Loucy (cell line): ENCODE data around the gene TMEM131.

Experiments
- H2AFZ ChIP-seq: fragments of 200-600 bp; sonication (generic); 2 replicates; pipeline ENCODE4 v1.6.0; 2016; ENCODE audit warnings: antibody characterized with exemption, mild to moderate bottlenecking, low read length, moderate library complexity
- H3F3A ChIP-seq: fragments of 200-600 bp; 2 replicates; pipeline ENCODE4 v1.6.0; 2016; ENCODE audit warnings: antibody characterized with exemption, low read depth, mild to moderate bottlenecking
- H3K27me3 ChIP-seq: fragments of 200-600 bp; sonication (generic); 2 replicates; pipeline ENCODE4 v1.6.1; 2014; ENCODE audit warnings: low read length, mild to moderate bottlenecking; ENCODE audit not compliant: insufficient read depth, poor library complexity, severe bottlenecking
- H3K36me3 ChIP-seq: fragments of 200-600 bp; sonication (generic); 2 replicates; pipeline ENCODE4 v1.6.1; 2016; ENCODE audit warnings: low read length; ENCODE audit not compliant: insufficient read depth
- H3K4me1 ChIP-seq: fragments of 200-600 bp; sonication (generic); 2 replicates; pipeline ENCODE4 v1.5.1; 2014; ENCODE audit warnings: low read length, mild to moderate bottlenecking; ENCODE audit not compliant: insufficient read depth, poor library complexity, severe bottlenecking
- H3K4me2 ChIP-seq: fragments of 200-600 bp; sonication (generic); 2 replicates; pipeline ENCODE4 v1.6.0; 2014; ENCODE audit warnings: antibody characterized with exemption, low read length, low read depth, mild to moderate bottlenecking; ENCODE audit not compliant: poor library complexity, severe bottlenecking
- H3K4me3 ChIP-seq: fragments of 200-600 bp; sonication (generic); 2 replicates; pipeline ENCODE4 v1.5.1; 2014; ENCODE audit warnings: low read length, mild to moderate bottlenecking, mixed read lengths; ENCODE audit not compliant: poor library complexity, severe bottlenecking
- H3K79me2 ChIP-seq: fragments of 200-600 bp; sonication (generic); 2 replicates; pipeline ENCODE4 v1.6.1; 2014; ENCODE audit warnings: low read length; ENCODE audit not compliant: insufficient read depth
- H3K9ac ChIP-seq: fragments of 200-600 bp; sonication (generic); 2 replicates; pipeline ENCODE4 v1.6.0; 2014; ENCODE audit warnings: mild to moderate bottlenecking, low read depth, low read length, moderate library complexity; ENCODE audit not compliant: poor library complexity, severe bottlenecking
- H3K9me2 ChIP-seq: fragments of 200-600 bp; sonication (generic); replicated peaks from 2 replicates; pipeline ENCODE4 v1.6.1; 2016; ENCODE audit warnings: low read depth, low read length, mixed read lengths
- H3K9me3 ChIP-seq: fragments of 200-600 bp; sonication (generic); 2 replicates; pipeline ENCODE4 v1.6.1; 2014; ENCODE audit warnings: mild to moderate bottlenecking, antibody characterized with exemption, low read length, low read depth; ENCODE audit not compliant: insufficient read depth
- H4K20me1 ChIP-seq: fragments of 200-600 bp; sonication (generic); 2 replicates; pipeline ENCODE4 v1.6.0; 2014; ENCODE audit warnings: antibody characterized with exemption, low read length, mild to moderate bottlenecking; ENCODE audit not compliant: insufficient read depth, poor library complexity, severe bottlenecking
- CTCF ChIP-seq: fragments of 200-600 bp; sonication (generic); conservative IDR thresholded peaks from 2 replicates; pipeline ENCODE4 v1.5.1; 2014; ENCODE audit warnings: mild to moderate bottlenecking, antibody characterized with exemption, low read length
- EZH2phosphoT487 ChIP-seq: fragments of 200-600 bp; IDR thresholded peaks from 2 replicates; pipeline ENCODE4 v1.6.1; 2018; ENCODE audit warnings: antibody characterized with exemption, mild to moderate bottlenecking, moderate library complexity, borderline replicate concordance

Gene TMEM131

GRCh38 chr2:97759727-97760407, 235.9 kb downstream of the TMEM131 start:
- Histone ChIP-seq H3K9ac (no peak overlapping the region), H3K36me3 (peaks cover 22% of the 10 kb centered on the region; the same call in 1 of the 2 replicates)

GRCh38 chr2:97758131-97758705, 237.5 kb downstream of the TMEM131 start:
- no peak overlapping the region for H3K4me3 ChIP-seq
- H3K4me1 ChIP-seq, result peaks cover 11% of the 10 kb centered on the region
- TF ChIP-seq EZH2phosphoT487, result no peak
- TF ChIP-seq CTCF, result no peak
- peaks cover 21% of the 10 kb centered on the region; the same call in 1 of the 2 replicates for H3K36me3 ChIP-seq
- no peaks in the 10 kb centered on the region for H3F3A ChIP-seq
- no peaks in the 10 kb centered on the region for H3K27me3 ChIP-seq
- H3K79me2 ChIP-seq, result no peaks in the 10 kb centered on the region
- no peak overlapping the region for H2AFZ ChIP-seq
- no peak overlapping the region for H3K9ac ChIP-seq
- H3K9me2 ChIP-seq, result no peaks in the 10 kb centered on the region
- H4K20me1 ChIP-seq, result no peaks in the 10 kb centered on the region
- H3K4me2 ChIP-seq, result no peak overlapping the region
- H3K9me3 ChIP-seq, result no peaks in the 10 kb centered on the region

More at GRCh38 chr2:97759727-97760407, 235.9 kb downstream of the TMEM131 start:
- no peaks in the 10 kb centered on the region for H3F3A ChIP-seq
- no peaks in the 10 kb centered on the region for H4K20me1 ChIP-seq
- TF ChIP-seq EZH2phosphoT487 (no peak), CTCF (no peak)
- no peak overlapping the region for H2AFZ ChIP-seq
- H3K4me3 ChIP-seq, result no peak overlapping the region
- H3K9me2 ChIP-seq, result no peaks in the 10 kb centered on the region
- no peaks in the 10 kb centered on the region for H3K27me3 ChIP-seq
- no peaks in the 10 kb centered on the region for H3K79me2 ChIP-seq
- H3K9me3 ChIP-seq, result no peaks in the 10 kb centered on the region
- no peak overlapping the region for H3K4me2 ChIP-seq
- peaks cover 14% of the 10 kb centered on the region for H3K4me1 ChIP-seq

GRCh38 chr2:97757062-97757461, 238.7 kb downstream of the TMEM131 start:
- no peaks in the 10 kb centered on the region for H3K9me2 ChIP-seq
- H3K9ac ChIP-seq, result no peak overlapping the region
- no peak overlapping the region for H3K4me2 ChIP-seq
- no peaks in the 10 kb centered on the region for H3F3A ChIP-seq
- H3K4me3 ChIP-seq, result no peak overlapping the region
- no peaks in the 10 kb centered on the region for H3K9me3 ChIP-seq
- H3K27me3 ChIP-seq, result no peaks in the 10 kb centered on the region
- no peak overlapping the region for H2AFZ ChIP-seq
- H4K20me1 ChIP-seq, result no peaks in the 10 kb centered on the region
- H3K79me2 ChIP-seq, result no peaks in the 10 kb centered on the region
- TF ChIP-seq EZH2phosphoT487 (no peak), CTCF (no peak)
- peaks cover 21% of the 10 kb centered on the region; the same call in 1 of the 2 replicates for H3K36me3 ChIP-seq
- H3K4me1 ChIP-seq, result peaks cover 12% of the 10 kb centered on the region
